Muscle layer of duodenum (tissue), 2 donors: ENCODE results near the gene TPRG1.

Experiments used
- H3K27ac ChIP-seq: one replicate; pipeline ENCODE4 v1.7.0; 2013; ENCODE audit warnings: mild to moderate bottlenecking, low read length
- H3K27me3 ChIP-seq: one replicate; pipeline ENCODE4 v1.7.0; 2013; ENCODE audit warnings: low read depth, mild to moderate bottlenecking, control low read depth, low read length
- H3K36me3 ChIP-seq, 2 donors: one replicate each; pipeline ENCODE4 v1.7.0; 2013; ENCODE audit warnings: low read length in 2 of 2, control low read depth in 1 of 2, mild to moderate bottlenecking in 1 of 2; ENCODE audit not compliant: insufficient read depth in 2 of 2, control insufficient read depth in 1 of 2
- H3K4me1 ChIP-seq, 2 donors: one replicate each; pipeline ENCODE4 v1.7.0; 2013; ENCODE audit warnings: low read length in 2 of 2, mild to moderate bottlenecking in 2 of 2, control low read depth in 1 of 2, moderate library complexity in 1 of 2; ENCODE audit not compliant: insufficient read depth in 2 of 2, control insufficient read depth in 1 of 2
- H3K4me3 ChIP-seq, 2 donors: one replicate each; pipeline ENCODE4 v1.7.0; 2013; ENCODE audit warnings: low read length in 2 of 2, low read depth in 1 of 2, mild to moderate bottlenecking in 1 of 2
- H3K9me3 ChIP-seq, 2 donors: one replicate each; pipeline ENCODE4 v1.7.0; 2013; ENCODE audit warnings: low read length in 2 of 2, control low read depth in 1 of 2, mild to moderate bottlenecking in 1 of 2; ENCODE audit not compliant: control insufficient read depth in 1 of 2
- donor health status: healthy.

The TPRG1 gene

GRCh38 chr3:189344996-189345395 is 173.2 kb downstream of the TPRG1 start:
- Histone ChIP-seq H3K4me1 (no peaks in the 10 kb centered on the region), H3K9me3 (no peaks in the 10 kb centered on the region), H3K36me3 (no peaks in the 10 kb centered on the region), H3K27ac (no peak overlapping the region), H3K4me3 (no peak overlapping the region), H3K27me3 (no peaks in the 10 kb centered on the region)

GRCh38 chr3:189349772-189350171 is 178.0 kb downstream of the TPRG1 start:
- no peaks in the 10 kb centered on the region for H3K27me3 ChIP-seq
- H3K36me3 ChIP-seq, result no peaks in the 10 kb centered on the region
- H3K4me3 ChIP-seq, result no peak overlapping the region
- H3K9me3 ChIP-seq, result no peaks in the 10 kb centered on the region
- no peaks in the 10 kb centered on the region for H3K4me1 ChIP-seq
- no peak overlapping the region for H3K27ac ChIP-seq

- H3K27ac ChIP-seq, result no peak overlapping the region
- H3K9me3 ChIP-seq, result no peaks in the 10 kb centered on the region
- H3K4me1 ChIP-seq, result no peaks in the 10 kb centered on the region
- no peaks in the 10 kb centered on the region for H3K27me3 ChIP-seq
- H3K36me3 ChIP-seq, result no peaks in the 10 kb centered on the region
- H3K4me3 ChIP-seq, result no peak overlapping the region
These were observed 181.7 kb downstream of the TPRG1 start for GRCh38 chr3:189353318-189353965.

- Histone ChIP-seq H3K36me3 (no peaks in the 10 kb centered on the region), H3K27ac (no peak overlapping the region), H3K9me3 (no peaks in the 10 kb centered on the region), H3K4me1 (no peaks in the 10 kb centered on the region), H3K4me3 (no peak overlapping the region), H3K27me3 (no peaks in the 10 kb centered on the region)
These were observed 182.5 kb downstream of the TPRG1 start for GRCh38 chr3:189353988-189354889.

GRCh38 chr3:189355115-189355480 is 183.3 kb downstream of the TPRG1 start:
- no peaks in the 10 kb centered on the region for H3K4me1 ChIP-seq
- H3K27ac ChIP-seq, result peak overlapping the region; percentile 33
- H3K9me3 ChIP-seq, result no peaks in the 10 kb centered on the region
- H3K27me3 ChIP-seq, result no peaks in the 10 kb centered on the region
- H3K4me3 ChIP-seq, result no peak overlapping the region
- H3K36me3 ChIP-seq, result no peaks in the 10 kb centered on the region

- Histone ChIP-seq H3K9me3 (no peaks in the 10 kb centered on the region), H3K4me1 (no peaks in the 10 kb centered on the region), H3K4me3 (no peak overlapping the region), H3K27ac (peak overlapping the region; percentile 33), H3K27me3 (no peaks in the 10 kb centered on the region), H3K36me3 (no peaks in the 10 kb centered on the region)
These were observed 183.9 kb downstream of the TPRG1 start for GRCh38 chr3:189355481-189356201.

GRCh38 chr3:189360291-189360690 is 188.5 kb downstream of the TPRG1 start:
- Histone ChIP-seq H3K4me1 (no peaks in the 10 kb centered on the region), H3K36me3 (no peaks in the 10 kb centered on the region), H3K9me3 (no peaks in the 10 kb centered on the region), H3K27ac (no peak overlapping the region), H3K27me3 (no peaks in the 10 kb centered on the region), H3K4me3 (no peak overlapping the region)

GRCh38 chr3:189361103-189361835 is 189.5 kb downstream of the TPRG1 start:
- no peaks in the 10 kb centered on the region for H3K27me3 ChIP-seq
- H3K9me3 ChIP-seq, result no peaks in the 10 kb centered on the region
- no peaks in the 10 kb centered on the region for H3K4me1 ChIP-seq
- H3K36me3 ChIP-seq, result no peaks in the 10 kb centered on the region
- H3K4me3 ChIP-seq, result no peak overlapping the region
- no peak overlapping the region for H3K27ac ChIP-seq

- no peaks in the 10 kb centered on the region for H3K36me3 ChIP-seq
- H3K9me3 ChIP-seq, result no peaks in the 10 kb centered on the region
- no peaks in the 10 kb centered on the region for H3K27me3 ChIP-seq
- H3K27ac ChIP-seq, result no peak overlapping the region
- H3K4me1 ChIP-seq, result no peaks in the 10 kb centered on the region
- no peak overlapping the region for H3K4me3 ChIP-seq
These were observed 192.0 kb downstream of the TPRG1 start for GRCh38 chr3:189363590-189364255.

GRCh38 chr3:189365609-189366564 is 194.1 kb downstream of the TPRG1 start:
- Histone ChIP-seq H3K27ac (no peak overlapping the region), H3K36me3 (no peaks in the 10 kb centered on the region), H3K27me3 (no peaks in the 10 kb centered on the region), H3K4me1 (no peaks in the 10 kb centered on the region), H3K4me3 (no peak overlapping the region), H3K9me3 (no peaks in the 10 kb centered on the region)
